ES-I3 (cell line): ENCODE measurements around the gene SH2D7.

Experiments
- H3K36me3 ChIP-seq: 2 replicates; pipeline ENCODE4 v1.6.1; 2013; ENCODE audit warnings: mild to moderate bottlenecking, low read length, control low read depth, moderate library complexity; ENCODE audit not compliant: insufficient read depth
- H3K4me1 ChIP-seq: 2 replicates; pipeline ENCODE4 v1.6.1; 2013; ENCODE audit warnings: mild to moderate bottlenecking, control low read depth, low read length; ENCODE audit not compliant: insufficient read depth
- H3K9ac ChIP-seq: 2 replicates; pipeline ENCODE4 v1.6.1; 2013; ENCODE audit warnings: low read depth, mild to moderate bottlenecking, low read length, moderate library complexity
- H3K9me3 ChIP-seq: 2 replicates; pipeline ENCODE4 v1.6.1; 2013; ENCODE audit warnings: mild to moderate bottlenecking, low read length, moderate library complexity; ENCODE audit not compliant: control insufficient read depth, insufficient read depth

SH2D7 gene

GRCh38 chr15:78054966-78055365 lies 37.4 kb upstream of the SH2D7 start:
- H3K36me3 ChIP-seq = no peaks in the 10 kb centered on the region; the same call in 1 of the 2 replicates
- peaks cover 31% of the 10 kb centered on the region for H3K4me1 ChIP-seq

GRCh38 chr15:78055919-78056713 lies 36.2 kb upstream of the SH2D7 start:
- Histone ChIP-seq H3K4me1 (peaks cover 20% of the 10 kb centered on the region), H3K9ac (no peak overlapping the region), H3K9me3 (no peaks in the 10 kb centered on the region), H3K36me3 (no peaks in the 10 kb centered on the region; the same call in 1 of the 2 replicates)

More at GRCh38 chr15:78054966-78055365, 37.4 kb upstream of the SH2D7 start:
- Histone ChIP-seq H3K9ac (no peak overlapping the region), H3K9me3 (no peaks in the 10 kb centered on the region)

- H3K4me1 ChIP-seq = peaks cover 17% of the 10 kb centered on the region
- no peak overlapping the region for H3K9ac ChIP-seq
- H3K9me3 ChIP-seq = no peaks in the 10 kb centered on the region
- H3K36me3 ChIP-seq = no peaks in the 10 kb centered on the region; the same call in 1 of the 2 replicates
These were observed 35.6 kb upstream of the SH2D7 start for GRCh38 chr15:78056714-78057269.

- H3K36me3 ChIP-seq = no peaks in the 10 kb centered on the region; the same call in 1 of the 2 replicates
- no peak overlapping the region for H3K9ac ChIP-seq
- H3K9me3 ChIP-seq = no peaks in the 10 kb centered on the region
- H3K4me1 ChIP-seq = peaks cover 9% of the 10 kb centered on the region
These were observed 34.6 kb upstream of the SH2D7 start for GRCh38 chr15:78057803-78058202.

- Histone ChIP-seq H3K4me1 (peaks cover 9% of the 10 kb centered on the region), H3K36me3 (no peaks in the 10 kb centered on the region; the same call in 1 of the 2 replicates), H3K9ac (no peak overlapping the region), H3K9me3 (no peaks in the 10 kb centered on the region)
These were observed 33.9 kb upstream of the SH2D7 start for GRCh38 chr15:78058401-78058935.

GRCh38 chr15:78059110-78059839 lies 33.1 kb upstream of the SH2D7 start:
- H3K9me3 ChIP-seq = no peaks in the 10 kb centered on the region
- H3K36me3 ChIP-seq = no peaks in the 10 kb centered on the region
- no peak overlapping the region for H3K9ac ChIP-seq
- H3K4me1 ChIP-seq = peaks cover 9% of the 10 kb centered on the region

- Histone ChIP-seq H3K36me3 (no peaks in the 10 kb centered on the region), H3K4me1 (peaks cover 9% of the 10 kb centered on the region), H3K9ac (no peak overlapping the region), H3K9me3 (no peaks in the 10 kb centered on the region)
These were observed 32.1 kb upstream of the SH2D7 start for GRCh38 chr15:78060232-78060631.

- H3K9ac ChIP-seq = no peak overlapping the region
- H3K9me3 ChIP-seq = no peaks in the 10 kb centered on the region
- no peaks in the 10 kb centered on the region for H3K36me3 ChIP-seq
- peaks cover 8% of the 10 kb centered on the region for H3K4me1 ChIP-seq
These were observed 30.4 kb upstream of the SH2D7 start for GRCh38 chr15:78061963-78062427.

GRCh38 chr15:78063217-78063616 lies 29.1 kb upstream of the SH2D7 start:
- H3K4me1 ChIP-seq = peaks cover 9% of the 10 kb centered on the region; the same call in 1 of the 2 replicates
- H3K9me3 ChIP-seq = no peaks in the 10 kb centered on the region
- H3K9ac ChIP-seq = no peak overlapping the region
- H3K36me3 ChIP-seq = no peaks in the 10 kb centered on the region

- H3K4me1 ChIP-seq = peaks cover 17% of the 10 kb centered on the region
- H3K9me3 ChIP-seq = no peaks in the 10 kb centered on the region
These were observed 28.4 kb upstream of the SH2D7 start for GRCh38 chr15:78063970-78064385.

GRCh38 chr15:78064544-78064943 lies 27.8 kb upstream of the SH2D7 start:
- Histone ChIP-seq H3K9ac (no peak overlapping the region), H3K36me3 (no peaks in the 10 kb centered on the region), H3K9me3 (no peaks in the 10 kb centered on the region), H3K4me1 (peaks cover 23% of the 10 kb centered on the region)

More at GRCh38 chr15:78063970-78064385, 28.4 kb upstream of the SH2D7 start:
- Histone ChIP-seq H3K36me3 (no peaks in the 10 kb centered on the region), H3K9ac (no peak overlapping the region)

GRCh38 chr15:78065284-78065872 lies 27.0 kb upstream of the SH2D7 start:
- no peaks in the 10 kb centered on the region for H3K9me3 ChIP-seq
- no peaks in the 10 kb centered on the region for H3K36me3 ChIP-seq
- peaks cover 30% of the 10 kb centered on the region for H3K4me1 ChIP-seq
- no peak overlapping the region for H3K9ac ChIP-seq

GRCh38 chr15:78065973-78066946 lies 26.1 kb upstream of the SH2D7 start:
- H3K9me3 ChIP-seq = no peaks in the 10 kb centered on the region
- no peaks in the 10 kb centered on the region for H3K36me3 ChIP-seq
- peaks cover 30% of the 10 kb centered on the region for H3K4me1 ChIP-seq
- no peak overlapping the region for H3K9ac ChIP-seq
